Activated CD4-positive, alpha-beta memory T cell treated with anti-CD3 and anti-CD28 coated beads for 36 hours (primary cell): Measurements from ENCODE around the gene BSDC1. TPM values are rescaled to one million over a fixed set of nuclear protein-coding genes. Genes with fewer than 3 reads are reported as not detected.

Source experiments
- total RNA-seq, 2 experiments: library from RNA; stranded (reverse); gene quantifications; one replicate each; pipeline ENCODE4 v1.2.3, GENCODE V29; 2021

The BSDC1 gene
- total RNA-seq, 2 experiments from 2014 or later, result 32.1 to 33.2 TPM

Other genes starting within 250 kb of the BSDC1 start
- gene TXLNA, start 214.8 kb downstream of the BSDC1 start, total RNA-seq, result 10 to 100 TPM; 77.4 to 78.2 TPM
- 10 to 100 TPM; 13.4 to 14.8 TPM for gene CCDC28B, start 193.8 kb downstream of the BSDC1 start, total RNA-seq
- 1 to 10 TPM; 4.5 to 5.2 TPM for gene IQCC, start 188.8 kb downstream of the BSDC1 start, total RNA-seq
- gene DCDC2B, start 185.4 kb downstream of the BSDC1 start, total RNA-seq, result not detected
- gene TMEM234, start 172.1 kb downstream of the BSDC1 start, total RNA-seq, result 1 to 10 TPM; 7.8 to 9.9 TPM
- gene EIF3I, start 172.0 kb downstream of the BSDC1 start, total RNA-seq, result 100 to 1,000 TPM; 297 to 299 TPM
- under 1 TPM; 0.68 to 0.69 TPM for gene FAM167B, start 147.2 kb downstream of the BSDC1 start, total RNA-seq
- 100 to 1,000 TPM; 224 to 246 TPM for gene LCK, start 143.2 kb downstream of the BSDC1 start, total RNA-seq
- 100 to 1,000 TPM; 136 to 139 TPM for gene HDAC1, start 102.4 kb downstream of the BSDC1 start, total RNA-seq
- 10 to 100 TPM; 13.1 to 14.6 TPM for gene MARCKSL1, start 58.2 kb downstream of the BSDC1 start, total RNA-seq
- 1 to 10 TPM; 3.6 to 4.2 TPM for gene FAM229A, start 32.0 kb downstream of the BSDC1 start, total RNA-seq
- under 1 TPM; 0.69 to 0.90 TPM for gene TSSK3, start 31.9 kb downstream of the BSDC1 start, total RNA-seq
- gene ZBTB8B, start 70.6 kb upstream of the BSDC1 start, total RNA-seq, result not detected
- gene ZBTB8A, start 145.0 kb upstream of the BSDC1 start, total RNA-seq, result under 1 TPM; 0.27 to 0.33 TPM